Fibroblast of villous mesenchyme (primary cell): ENCODE measurements around the gene ZNF106. TPM values are rescaled to one million over a fixed set of nuclear protein-coding genes. Genes with fewer than 3 reads are reported as not detected.

Experiments
- DNase-seq: peaks from one replicate; pipeline ENCODE4 v3.0.0-alpha.2; 2010; ENCODE audit warnings: low read depth
- H3K4me3 ChIP-seq: 2 replicates; pipeline ENCODE4 v1.5.1; 2011; ENCODE audit warnings: low read depth, mild to moderate bottlenecking, low read length
- total RNA-seq: library from RNA; depleted of rRNA; stranded (reverse); fragments of >200 nt; gene quantifications from 2 replicates; pipeline ENCODE4 v1.2.3, GENCODE V29; 2012
- TF ChIP-seq, protein P1 (sequence below): IDR thresholded peaks from 2 replicates; pipeline ENCODE4 v1.5.1; 2012; ENCODE audit warnings: low read depth, mild to moderate bottlenecking, low read length; ENCODE audit not compliant: insufficient read depth

ZNF106 gene
- 74.1 and 90.2 TPM in 2 replicates for total RNA-seq

DNA sequence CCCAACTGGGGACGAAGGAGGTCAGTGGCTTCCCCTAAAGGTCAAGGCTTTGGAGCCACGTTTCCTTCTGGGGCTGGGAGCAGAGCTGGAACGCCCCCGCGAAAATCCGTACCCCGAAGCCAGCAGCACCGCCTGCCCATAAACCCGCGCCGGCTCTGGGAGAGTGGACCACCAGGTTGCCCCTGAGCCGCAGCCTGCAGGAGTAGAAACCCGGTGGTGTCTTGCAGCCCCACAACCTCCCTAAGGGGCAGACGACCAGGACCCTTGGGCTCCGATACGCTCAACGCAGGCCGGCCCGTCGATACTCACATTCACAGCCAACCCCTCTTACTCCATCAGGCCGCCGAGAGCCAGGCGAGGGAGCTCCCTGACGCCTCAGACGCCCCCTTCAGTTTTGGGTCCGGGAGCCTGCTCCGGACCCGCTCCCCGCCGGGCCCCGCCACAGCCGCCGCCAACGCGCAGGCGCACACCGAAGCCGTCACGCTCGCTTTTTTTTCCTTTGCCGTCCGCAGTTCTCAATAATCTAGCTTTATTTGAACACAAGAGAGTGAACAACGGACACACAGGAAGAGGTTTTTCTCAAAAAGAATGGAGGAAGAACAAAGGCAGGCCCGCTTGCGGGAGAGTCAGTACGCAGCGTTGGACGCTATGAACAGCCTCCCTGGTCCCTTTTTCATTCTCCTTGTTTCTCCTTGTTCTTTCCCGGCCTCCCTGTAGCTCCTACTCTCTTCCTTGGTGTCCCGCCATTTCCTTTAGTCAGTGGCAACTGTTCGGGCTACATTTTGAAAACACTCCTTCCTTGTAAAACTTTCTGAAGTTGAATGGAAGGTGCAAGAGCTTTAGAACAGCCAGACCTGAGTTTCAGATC, at the start of gene ZNF106:
Gene ZNF106 (minus strand): TSS at position 471 of the 868 bp plus-strand sequence. CDS start 18,852 bp downstream, outside the sequence.
- DNase-seq = peak; percentile 94
- TF ChIP-seq, protein P1, sequence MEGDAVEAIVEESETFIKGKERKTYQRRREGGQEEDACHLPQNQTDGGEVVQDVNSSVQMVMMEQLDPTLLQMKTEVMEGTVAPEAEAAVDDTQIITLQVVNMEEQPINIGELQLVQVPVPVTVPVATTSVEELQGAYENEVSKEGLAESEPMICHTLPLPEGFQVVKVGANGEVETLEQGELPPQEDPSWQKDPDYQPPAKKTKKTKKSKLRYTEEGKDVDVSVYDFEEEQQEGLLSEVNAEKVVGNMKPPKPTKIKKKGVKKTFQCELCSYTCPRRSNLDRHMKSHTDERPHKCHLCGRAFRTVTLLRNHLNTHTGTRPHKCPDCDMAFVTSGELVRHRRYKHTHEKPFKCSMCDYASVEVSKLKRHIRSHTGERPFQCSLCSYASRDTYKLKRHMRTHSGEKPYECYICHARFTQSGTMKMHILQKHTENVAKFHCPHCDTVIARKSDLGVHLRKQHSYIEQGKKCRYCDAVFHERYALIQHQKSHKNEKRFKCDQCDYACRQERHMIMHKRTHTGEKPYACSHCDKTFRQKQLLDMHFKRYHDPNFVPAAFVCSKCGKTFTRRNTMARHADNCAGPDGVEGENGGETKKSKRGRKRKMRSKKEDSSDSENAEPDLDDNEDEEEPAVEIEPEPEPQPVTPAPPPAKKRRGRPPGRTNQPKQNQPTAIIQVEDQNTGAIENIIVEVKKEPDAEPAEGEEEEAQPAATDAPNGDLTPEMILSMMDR = no peak
- peak within 1 kb of the TSS; percentile 98 for H3K4me3 ChIP-seq

GRCh38 chr15:42533246-42533645, 42.3 kb upstream of the ZNF106 start:
- no peak for DNase-seq
- no peak overlapping the region for H3K4me3 ChIP-seq
- TF ChIP-seq, protein P1 = no peak

DNA sequence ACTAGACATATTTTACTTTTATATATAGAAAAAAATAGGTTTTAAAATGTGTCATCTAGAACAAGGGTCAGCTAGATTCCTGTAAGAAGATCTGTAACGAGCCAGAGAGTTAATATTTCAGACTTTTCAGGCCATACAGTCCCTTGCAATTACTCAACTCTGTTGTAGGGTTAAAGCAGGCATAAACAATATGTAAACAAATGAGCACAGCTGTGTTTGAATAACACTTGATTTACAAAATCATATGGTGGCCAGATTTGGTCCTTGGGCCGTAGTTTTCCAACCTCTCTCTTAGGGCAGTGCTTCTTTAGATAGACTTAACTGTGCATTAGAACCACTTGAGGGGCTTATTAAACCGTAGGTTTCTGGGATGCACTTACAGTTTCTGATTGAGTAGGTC, 38.0 kb upstream of the ZNF106 start:
- no peak overlapping the region for H3K4me3 ChIP-seq
- TF ChIP-seq, protein P1 = no peak
- DNase-seq = peak; percentile 71

DNA sequence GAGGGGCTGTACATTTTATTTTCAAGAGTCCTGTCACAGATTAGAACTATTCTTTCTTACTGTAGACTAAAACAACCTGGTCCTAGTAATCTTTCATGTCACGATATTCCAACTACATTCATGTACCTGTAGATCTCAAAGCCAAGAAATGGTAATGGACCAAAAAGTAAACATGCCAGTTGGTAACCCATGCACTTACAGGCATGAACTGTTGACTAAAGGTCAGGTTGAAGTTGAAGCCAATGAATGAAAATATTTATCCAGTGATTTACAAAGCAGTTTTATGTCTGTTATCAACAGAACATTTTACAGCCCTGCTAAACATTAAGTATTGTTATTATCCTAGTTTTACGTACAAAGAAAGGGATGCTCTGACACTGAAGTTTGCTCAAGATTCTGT, 32.4 kb upstream of the ZNF106 start:
- no peak overlapping the region for H3K4me3 ChIP-seq
- TF ChIP-seq, protein P1 = no peak
- no peak for DNase-seq

DNA sequence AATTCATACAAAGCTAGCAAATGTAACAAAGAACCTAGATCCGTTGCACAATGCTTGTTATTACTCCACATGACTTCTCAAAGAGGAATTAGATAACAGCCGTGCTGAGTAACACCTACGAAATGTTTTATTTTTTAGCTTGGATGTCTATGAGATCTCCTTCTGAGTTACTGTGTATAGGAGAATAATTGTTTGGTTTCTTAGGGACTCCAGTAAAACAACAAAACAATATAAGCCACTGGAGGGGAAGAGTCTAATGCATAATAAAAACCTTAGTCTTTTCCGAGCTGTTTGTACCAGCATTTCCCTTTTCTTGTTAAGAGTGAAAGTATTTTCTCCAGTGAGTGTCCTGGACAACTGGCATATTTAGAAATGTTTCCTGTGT, 20.1 kb upstream of the ZNF106 start:
- TF ChIP-seq, protein P1 = no peak
- H3K4me3 ChIP-seq = peak overlapping the region; percentile 7
- DNase-seq = peak; percentile 83

- peak; percentile 8 for DNase-seq
- no peak overlapping the region for H3K4me3 ChIP-seq
- TF ChIP-seq, protein P1 = no peak
These were observed 19.5 kb upstream of the ZNF106 start for GRCh38 chr15:42510258-42511006.
